Measurements from ENCODE around the gene ADIPOQ. TPM values are rescaled to one million over a fixed set of nuclear protein-coding genes. Genes with fewer than 3 reads are reported as not detected.

ADIPOQ gene
- total RNA-seq, 4 donors from 2014 or later, result 0.23 to 34.5 (median 0.57) TPM

- Histone ChIP-seq H3K27ac (no peak overlapping the region), H3K27me3 (peaks cover 49% of the 10 kb centered on the region), H3K36me3 (no peaks in the 10 kb centered on the region), H3K9me3 (no peaks in the 10 kb centered on the region), H3K4me3 (no peak overlapping the region), H3K4me1 (peaks cover 0 to 8% (median 5%) of the 10 kb centered on the region in 3 donors)
- ATAC-seq, result no peak
- 77 to 82% methylated on average over 1 of the region's 1 CpG for WGBS, 2 donors (ENCODE audit: low coverage in 1 of 2)
- no peak for TF ChIP-seq POLR2A (IDR thresholded peaks at IDR 0.05)
Measured at GRCh38 chr3:186832276-186832675, 10.2 kb upstream of the ADIPOQ start.

GRCh38 chr3:186839874-186840641 is 2.5 kb upstream of the ADIPOQ start:
- TF ChIP-seq EP300 (IDR thresholded peaks at IDR 0.05) (no peak), CTCF (IDR thresholded peaks at IDR 0.05) (no peak), POLR2AphosphoS5 (IDR thresholded peaks at IDR 0.05) (no peak)
- WGBS, 2 donors (ENCODE audit: low coverage in 1 of 2), result 85 to 86% methylated on average over 5 to 16 of the region's 17 CpGs
- no peaks in the 10 kb centered on the region for H3K4me1 ChIP-seq
- no peak overlapping the region for H3K27ac ChIP-seq
- no peak overlapping the region for H3K4me3 ChIP-seq
- H3K9me3 ChIP-seq, result no peaks in the 10 kb centered on the region
- peaks cover 14% of the 10 kb centered on the region for H3K27me3 ChIP-seq
- ATAC-seq, result no peak
- H3K36me3 ChIP-seq, result no peaks in the 10 kb centered on the region

- WGBS, 2 donors (ENCODE audit: low coverage in 1 of 2), result 74 to 83% methylated on average over 1 to 4 of the region's 4 CpGs
- no peaks in the 10 kb centered on the region for H3K36me3 ChIP-seq
- H3K27ac ChIP-seq, result no peak overlapping the region
- no peaks in the 10 kb centered on the region for H3K9me3 ChIP-seq
- H3K4me1 ChIP-seq, result no peaks in the 10 kb centered on the region
- ATAC-seq, result no peak
- H3K4me3 ChIP-seq, result no peak overlapping the region
- peaks cover 29% of the 10 kb centered on the region for H3K27me3 ChIP-seq
- TF ChIP-seq CTCF (IDR thresholded peaks at IDR 0.05), result no peak
- TF ChIP-seq EP300 (IDR thresholded peaks at IDR 0.05), result no peak
- TF ChIP-seq POLR2AphosphoS5 (IDR thresholded peaks at IDR 0.05), result no peak
- no peak for TF ChIP-seq POLR2A (IDR thresholded peaks at IDR 0.05)
Measured at GRCh38 chr3:186841620-186842019, 890 bp upstream of the ADIPOQ start.

GRCh38 chr3:186843039-186843432 is 526 bp downstream of the ADIPOQ start:
- no peak for TF ChIP-seq POLR2AphosphoS5 (IDR thresholded peaks at IDR 0.05)
- no peak for TF ChIP-seq EP300 (IDR thresholded peaks at IDR 0.05)
- no peak for TF ChIP-seq POLR2A (IDR thresholded peaks at IDR 0.05)
- TF ChIP-seq CTCF (IDR thresholded peaks at IDR 0.05), result no peak
- H3K27ac ChIP-seq, result no peak overlapping the region
- 75% methylated on average over 1 of the region's 3 CpGs; no CpG with 5 or more reads in 1 of the 2 donors for WGBS, 2 donors (ENCODE audit: low coverage in 1 of 2)
- peaks cover 35% of the 10 kb centered on the region for H3K27me3 ChIP-seq
- ATAC-seq, result no peak
- no peaks in the 10 kb centered on the region for H3K36me3 ChIP-seq
- no peaks in the 10 kb centered on the region for H3K9me3 ChIP-seq
- no peaks in the 10 kb centered on the region for H3K4me1 ChIP-seq
- no peak overlapping the region for H3K4me3 ChIP-seq

DNA sequence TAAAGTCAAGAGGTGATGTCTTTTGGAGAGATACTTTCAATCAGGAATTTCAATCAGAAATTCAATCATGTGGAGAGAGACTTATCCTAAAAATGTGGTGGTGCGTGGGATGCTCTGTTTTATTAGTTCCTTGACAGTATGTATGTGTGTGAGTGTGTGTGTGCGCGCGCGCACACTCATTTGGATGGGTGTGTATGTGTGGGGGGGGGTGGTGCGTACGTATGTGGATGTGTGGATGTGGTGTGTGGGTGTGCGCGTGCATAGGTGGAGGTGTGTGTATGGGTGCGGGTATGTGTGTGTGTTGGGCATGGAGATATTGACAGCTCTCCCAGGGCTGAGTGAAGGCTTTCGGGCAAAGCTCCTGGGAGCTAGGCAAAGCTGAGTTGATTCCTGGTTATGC is 2.4 kb downstream of the ADIPOQ start:
- 86 to 94% methylated on average over 6 to 11 of the region's 11 CpGs for WGBS, 2 donors (ENCODE audit: low coverage in 1 of 2)
- Histone ChIP-seq H3K4me1 (no peaks in the 10 kb centered on the region), H3K36me3 (no peaks in the 10 kb centered on the region), H3K27me3 (peaks cover 35% of the 10 kb centered on the region), H3K27ac (no peak overlapping the region), H3K4me3 (no peak overlapping the region), H3K9me3 (no peaks in the 10 kb centered on the region)
- TF ChIP-seq POLR2AphosphoS5 (IDR thresholded peaks at IDR 0.05), result no peak
- no peak for TF ChIP-seq EP300 (IDR thresholded peaks at IDR 0.05)
- no peak for TF ChIP-seq POLR2A (IDR thresholded peaks at IDR 0.05)
- TF ChIP-seq CTCF (IDR thresholded peaks at IDR 0.05), result no peak
- ATAC-seq, result no peak
